GM08714 (cell line): ENCODE measurements around the gene XYLB.
"Not testable (repeated sequence)": the region's sequence is repeated elsewhere in the genome, so short reads cannot be mapped to it uniquely, and the experiment has no call there.

ENCODE experiments used
- H3K4me3 ChIP-seq: fragments of 200-500 bp; sonication (Bioruptor generic); 2 replicates; pipeline ENCODE4 v1.5.1; 2014; ENCODE audit warnings: mild to moderate bottlenecking, low read length, inconsistent platforms
- ZNF274 ChIP-seq: IDR thresholded peaks from 2 replicates; pipeline ENCODE4 v1.6.1; 2012; ENCODE audit warnings: mild to moderate bottlenecking, low read depth, low read length

Gene XYLB

GRCh38 chr3:38315488-38316230 lies 30.9 kb upstream of the XYLB start:
- TF ChIP-seq ZNF274: no peak
- no peak overlapping the region for H3K4me3 ChIP-seq

- TF ChIP-seq ZNF274: no peak
- no peak overlapping the region for H3K4me3 ChIP-seq
Measured at GRCh38 chr3:38316356-38317191, 30.0 kb upstream of the XYLB start.

GRCh38 chr3:38317192-38317759 lies 29.3 kb upstream of the XYLB start:
- H3K4me3 ChIP-seq: no peak overlapping the region

GRCh38 chr3:38318766-38319671 lies 27.6 kb upstream of the XYLB start:
- H3K4me3 ChIP-seq: no peak overlapping the region
- TF ChIP-seq ZNF274: no peak

More at GRCh38 chr3:38317192-38317759, 29.3 kb upstream of the XYLB start:
- no peak for TF ChIP-seq ZNF274

GRCh38 chr3:38320638-38321037 lies 25.9 kb upstream of the XYLB start:
- not testable (repeated sequence) for H3K4me3 ChIP-seq

- no peak overlapping the region for H3K4me3 ChIP-seq
- TF ChIP-seq ZNF274: no peak
Measured at GRCh38 chr3:38323060-38323459, 23.5 kb upstream of the XYLB start.

- H3K4me3 ChIP-seq: no peak overlapping the region
- no peak for TF ChIP-seq ZNF274
Measured at GRCh38 chr3:38325256-38325655, 21.3 kb upstream of the XYLB start.

GRCh38 chr3:38327335-38328009 lies 19.1 kb upstream of the XYLB start:
- no peak overlapping the region for H3K4me3 ChIP-seq
- no peak for TF ChIP-seq ZNF274

GRCh38 chr3:38331257-38332022 lies 15.1 kb upstream of the XYLB start:
- no peak for TF ChIP-seq ZNF274
- no peak overlapping the region for H3K4me3 ChIP-seq

GRCh38 chr3:38332201-38332600 lies 14.4 kb upstream of the XYLB start:
- TF ChIP-seq ZNF274: no peak
- H3K4me3 ChIP-seq: no peak overlapping the region

GRCh38 chr3:38334142-38335055 lies 12.2 kb upstream of the XYLB start:
- TF ChIP-seq ZNF274: no peak
- H3K4me3 ChIP-seq: no peak overlapping the region

- no peak for TF ChIP-seq ZNF274
- H3K4me3 ChIP-seq: no peak overlapping the region
Measured at GRCh38 chr3:38335263-38335662, 11.3 kb upstream of the XYLB start.
